Raji (cell line): ENCODE measurements around the gene COL4A1.

Source experiments
- POLR2A ChIP-seq: IDR thresholded peaks from 2 replicates; pipeline ENCODE4 v1.6.1; 2011; ENCODE audit warnings: low read depth, low read length, control low read depth; ENCODE audit not compliant: insufficient read depth

The COL4A1 gene

GRCh38 chr13:110154410-110154933 is 152.5 kb downstream of the COL4A1 start:
- no peak for TF ChIP-seq POLR2A

GRCh38 chr13:110152351-110152750 is 154.6 kb downstream of the COL4A1 start:
- TF ChIP-seq POLR2A = no peak

- no peak for TF ChIP-seq POLR2A
These were observed 155.5 kb downstream of the COL4A1 start for GRCh38 chr13:110151462-110151861.

GRCh38 chr13:110150384-110151101 is 156.4 kb downstream of the COL4A1 start:
- no peak for TF ChIP-seq POLR2A

- no peak for TF ChIP-seq POLR2A
These were observed 157.9 kb downstream of the COL4A1 start for GRCh38 chr13:110149036-110149435.

GRCh38 chr13:110140099-110140498 is 166.9 kb downstream of the COL4A1 start:
- TF ChIP-seq POLR2A = no peak

GRCh38 chr13:110138700-110139036 is 168.3 kb downstream of the COL4A1 start:
- no peak for TF ChIP-seq POLR2A

- TF ChIP-seq POLR2A = no peak
These were observed 168.8 kb downstream of the COL4A1 start for GRCh38 chr13:110138010-110138699.

GRCh38 chr13:110137680-110138009 is 169.3 kb downstream of the COL4A1 start:
- TF ChIP-seq POLR2A = no peak

GRCh38 chr13:110136660-110137585 is 170.0 kb downstream of the COL4A1 start:
- no peak for TF ChIP-seq POLR2A

- no peak for TF ChIP-seq POLR2A
These were observed 170.9 kb downstream of the COL4A1 start for GRCh38 chr13:110135977-110136597.

- no peak for TF ChIP-seq POLR2A
These were observed 172.2 kb downstream of the COL4A1 start for GRCh38 chr13:110134801-110135200.

GRCh38 chr13:110133425-110134235 is 173.3 kb downstream of the COL4A1 start:
- TF ChIP-seq POLR2A = no peak
